Gastroesophageal sphincter (tissue), 4 donors: ENCODE results near the gene MACROD2. TPM values are rescaled to one million over a fixed set of nuclear protein-coding genes. Genes with fewer than 3 reads are reported as not detected.

Source experiments
- ATAC-seq: fragments of 150-250 bp; one replicate; pipeline ENCODE4 v1.9.1; 2016; ENCODE audit warnings: mild to moderate bottlenecking, moderate library complexity
- H3K27ac ChIP-seq, 4 donors: fragments of 200-600 bp; sonication (generic) in 3 of 4; 1 replicate in 3 of 4; 2 replicates in 1 of 4; pipeline ENCODE4 v1.5.1; 2016 to 2019
- H3K27me3 ChIP-seq: fragments of 200-600 bp; sonication (generic); one replicate; pipeline ENCODE4 v1.5.1; 2019
- H3K36me3 ChIP-seq, 2 donors: fragments of 200-600 bp; sonication (generic); one replicate each; pipeline ENCODE4 v1.5.1; 2019; ENCODE audit warnings: control low read depth in 1 of 2
- H3K4me1 ChIP-seq, 3 donors: fragments of 200-600 bp; sonication (generic); 1 replicate in 2 of 3; 2 replicates in 1 of 3; pipeline ENCODE4 v1.5.1; 2016 to 2019; ENCODE audit warnings: control low read depth in 2 of 3
- H3K4me3 ChIP-seq, 2 donors: fragments of 200-600 bp; sonication (generic); one replicate each; pipeline ENCODE4 v1.5.1; 2019; ENCODE audit warnings: mild to moderate bottlenecking in 1 of 2, moderate library complexity in 1 of 2
- H3K9me3 ChIP-seq, 3 donors: fragments of 200-600 bp; sonication (generic); one replicate each; pipeline ENCODE4 v1.5.1; 2017 to 2019; ENCODE audit warnings: control low read depth in 2 of 3
- EP300 ChIP-seq: sonication (generic); formaldehyde crosslinking; IDR thresholded peaks from one replicate; pipeline ENCODE4 v1.6.1; 2017; ENCODE audit warnings: antibody characterized with exemption, mild to moderate bottlenecking
- POLR2A ChIP-seq, 2 donors: fragments of 450-650 bp; IDR thresholded peaks; one replicate each; pipeline ENCODE4 v1.6.1; 2017; ENCODE audit warnings: antibody characterized with exemption in 2 of 2, mild to moderate bottlenecking in 2 of 2, moderate library complexity in 1 of 2
- POLR2AphosphoS5 ChIP-seq: sonication (generic); formaldehyde crosslinking; IDR thresholded peaks from one replicate; pipeline ENCODE4 v1.6.1; 2017; ENCODE audit warnings: antibody characterized with exemption
- WGBS, 2 donors: methylation state at CpG; one replicate each; pipeline ENCODE4 v1.1.5; 2018; ENCODE audit warnings: low coverage in 1 of 2; 5-methylcytosine and 5-hydroxymethylcytosine counted together
- total RNA-seq, 4 donors: library from RNA; depleted of rRNA; stranded (reverse); fragments of >200 nt; gene quantifications; one replicate each; pipeline ENCODE4 v1.1.0, GENCODE V29; 2016
- TF ChIP-seq, protein P1 (sequence below), 4 experiments: fragments of 200-600 bp in 2 of 4; fragments of 450-650 bp in 2 of 4; sonication (generic) in 1 of 4; IDR thresholded peaks; one replicate each; pipeline ENCODE4 v1.5.1; 2017 to 2019; ENCODE audit warnings: antibody characterized with exemption in 4 of 4, mild to moderate bottlenecking in 2 of 4, moderate library complexity in 2 of 4

Gene MACROD2
- total RNA-seq, 4 donors from 2014 or later: 4.0 to 12.1 (median 7.4) TPM

DNA sequence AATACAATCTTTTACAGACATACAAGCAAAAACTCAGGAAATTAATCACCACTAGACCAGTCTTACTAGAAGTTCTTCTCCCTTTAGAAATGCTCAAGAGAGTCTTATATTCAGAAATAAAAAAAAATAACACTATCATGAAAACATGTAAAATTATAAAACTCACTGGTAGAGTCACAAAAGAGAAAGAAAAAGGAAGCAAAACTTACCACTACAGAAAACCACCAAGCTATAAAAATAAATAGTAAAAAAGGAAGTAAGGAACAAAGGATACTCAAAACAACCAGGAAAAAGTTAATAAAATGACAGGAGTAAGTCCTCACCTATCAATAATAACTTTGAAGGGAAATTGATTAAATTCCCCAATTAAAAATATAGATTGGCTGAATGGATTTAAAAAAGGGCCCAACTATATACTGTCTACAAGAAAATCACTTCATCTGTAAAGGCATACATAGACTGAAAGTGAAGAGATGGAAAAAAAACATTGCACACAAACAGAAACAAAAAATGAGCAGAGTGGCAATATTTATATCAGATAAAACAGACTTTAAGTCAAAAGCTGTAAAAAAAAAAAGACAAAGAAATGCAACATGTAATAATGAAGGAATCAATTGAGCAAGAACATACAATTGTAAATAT lies 2088.4 kb downstream of the MACROD2 start:
- H3K9me3 ChIP-seq: peaks cover 0 to 11% (median 0%) of the 10 kb centered on the region in 3 donors
- H3K4me1 ChIP-seq: no peaks in the 10 kb centered on the region
- TF ChIP-seq POLR2AphosphoS5: no peak
- TF ChIP-seq EP300: no peak
- TF ChIP-seq POLR2A (IDR thresholded peaks at IDR 0.05): no peak
- TF ChIP-seq, protein P1, sequence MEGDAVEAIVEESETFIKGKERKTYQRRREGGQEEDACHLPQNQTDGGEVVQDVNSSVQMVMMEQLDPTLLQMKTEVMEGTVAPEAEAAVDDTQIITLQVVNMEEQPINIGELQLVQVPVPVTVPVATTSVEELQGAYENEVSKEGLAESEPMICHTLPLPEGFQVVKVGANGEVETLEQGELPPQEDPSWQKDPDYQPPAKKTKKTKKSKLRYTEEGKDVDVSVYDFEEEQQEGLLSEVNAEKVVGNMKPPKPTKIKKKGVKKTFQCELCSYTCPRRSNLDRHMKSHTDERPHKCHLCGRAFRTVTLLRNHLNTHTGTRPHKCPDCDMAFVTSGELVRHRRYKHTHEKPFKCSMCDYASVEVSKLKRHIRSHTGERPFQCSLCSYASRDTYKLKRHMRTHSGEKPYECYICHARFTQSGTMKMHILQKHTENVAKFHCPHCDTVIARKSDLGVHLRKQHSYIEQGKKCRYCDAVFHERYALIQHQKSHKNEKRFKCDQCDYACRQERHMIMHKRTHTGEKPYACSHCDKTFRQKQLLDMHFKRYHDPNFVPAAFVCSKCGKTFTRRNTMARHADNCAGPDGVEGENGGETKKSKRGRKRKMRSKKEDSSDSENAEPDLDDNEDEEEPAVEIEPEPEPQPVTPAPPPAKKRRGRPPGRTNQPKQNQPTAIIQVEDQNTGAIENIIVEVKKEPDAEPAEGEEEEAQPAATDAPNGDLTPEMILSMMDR (IDR thresholded peaks at IDR 0.05): no peak
- H3K36me3 ChIP-seq: no peaks in the 10 kb centered on the region
- no peak for ATAC-seq
- H3K27me3 ChIP-seq: no peaks in the 10 kb centered on the region
- H3K27ac ChIP-seq: no peak overlapping the region
- no peak overlapping the region for H3K4me3 ChIP-seq

GRCh38 chr20:16095226-16095625 lies 2099.9 kb downstream of the MACROD2 start:
- ATAC-seq: no peak
- peaks cover 0 to 13% (median 0%) of the 10 kb centered on the region in 3 donors for H3K9me3 ChIP-seq
- H3K4me1 ChIP-seq: no peaks in the 10 kb centered on the region
- H3K27me3 ChIP-seq: no peaks in the 10 kb centered on the region
- WGBS, 2 donors: 36 to 40% methylated on average over 1 to 2 of the region's 2 CpGs
- H3K27ac ChIP-seq: no peak overlapping the region
- no peaks in the 10 kb centered on the region for H3K36me3 ChIP-seq
- TF ChIP-seq POLR2A (IDR thresholded peaks at IDR 0.05) (no peak), POLR2AphosphoS5 (no peak), EP300 (no peak)
- TF ChIP-seq, protein P1 (IDR thresholded peaks at IDR 0.05): no peak
- no peak overlapping the region for H3K4me3 ChIP-seq

DNA sequence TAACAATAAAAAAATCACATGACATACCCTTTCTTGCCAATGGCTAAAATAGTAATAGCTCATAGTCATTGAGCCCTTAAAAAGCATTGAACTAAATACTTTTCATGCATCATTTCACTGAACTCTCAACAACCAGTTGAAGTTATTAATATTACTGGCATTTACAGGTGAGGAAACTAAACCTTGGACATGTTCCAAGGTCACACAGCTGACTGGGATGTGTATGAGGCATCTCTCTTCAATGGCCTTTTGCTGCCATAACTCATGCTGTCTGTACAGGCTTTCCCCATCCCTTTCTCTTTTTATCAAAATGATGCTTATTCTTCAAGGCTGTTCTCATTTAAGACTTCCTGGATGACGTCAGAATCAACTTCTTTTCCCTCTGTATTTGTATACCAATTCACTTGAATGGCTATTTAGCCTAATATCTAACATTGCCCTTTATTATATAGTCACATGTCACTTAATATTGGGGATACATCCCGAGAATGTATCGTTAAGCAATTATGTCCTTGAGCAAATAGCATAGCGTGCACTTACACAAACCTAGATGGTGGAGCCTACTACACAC lies 2101.5 kb downstream of the MACROD2 start:
- ATAC-seq: no peak

GRCh38 chr20:16097788-16098187 lies 2102.5 kb downstream of the MACROD2 start:
- WGBS, 2 donors: 89 to 92% methylated on average over 2 to 4 of the region's 4 CpGs

More for the DNA sequence above, 2101.5 kb downstream of the MACROD2 start:
- H3K27ac ChIP-seq: no peak overlapping the region
- 82 to 88% methylated on average over 4 of the region's 4 CpGs for WGBS, 2 donors
- H3K4me3 ChIP-seq: no peak overlapping the region
- TF ChIP-seq POLR2AphosphoS5 (no peak), EP300 (no peak), POLR2A (IDR thresholded peaks at IDR 0.05) (no peak)
- TF ChIP-seq, protein P1 (IDR thresholded peaks at IDR 0.05): no peak
- H3K9me3 ChIP-seq: no peaks in the 10 kb centered on the region
- H3K4me1 ChIP-seq: no peaks in the 10 kb centered on the region
- H3K27me3 ChIP-seq: no peaks in the 10 kb centered on the region
- H3K36me3 ChIP-seq: no peaks in the 10 kb centered on the region

More at GRCh38 chr20:16097788-16098187, 2102.5 kb downstream of the MACROD2 start:
- H3K36me3 ChIP-seq: no peaks in the 10 kb centered on the region
- H3K9me3 ChIP-seq: no peaks in the 10 kb centered on the region
- ATAC-seq: no peak
- H3K4me1 ChIP-seq: no peaks in the 10 kb centered on the region
- no peak overlapping the region for H3K4me3 ChIP-seq
- no peak overlapping the region for H3K27ac ChIP-seq
- no peaks in the 10 kb centered on the region for H3K27me3 ChIP-seq
- TF ChIP-seq POLR2A (IDR thresholded peaks at IDR 0.05) (no peak), EP300 (no peak), POLR2AphosphoS5 (no peak)
- TF ChIP-seq, protein P1 (IDR thresholded peaks at IDR 0.05): no peak
